GM12878 (cell line): ENCODE data around the gene SAMHD1. TPM values are rescaled to one million over a fixed set of nuclear protein-coding genes. Genes with fewer than 3 reads are reported as not detected.
"Not testable (repeated sequence)": the region's sequence is repeated elsewhere in the genome, so short reads cannot be mapped to it uniquely, and the experiment has no call there.

ENCODE experiments used
- ATAC-seq: fragments of 200-7000 bp; cut with Tn5 transposase; 3 replicates; pipeline ENCODE4 v1.9.1; 2020; ENCODE audit warnings: mild to moderate bottlenecking, moderate library complexity
- BruUV-seq: library from RNA; stranded (reverse); fragments of 400-500 nt; replicated peaks from 2 replicates; lab custom pipeline; 2021; lab: Mats Ljungman, UMichigan
- CTCF ChIA-PET: fragments of 300-600 bp; sonication (Branson Sonifier 250); formaldehyde crosslinking; extraction: SDS; loops from one replicate; lab custom pipeline; 2021; ENCODE audit warnings: inconsistent platforms; lab: Yijun Ruan, JAX
- POLR2A ChIA-PET: fragments of 350-600 bp; formaldehyde crosslinking; extraction: SDS; loops from one replicate; lab custom pipeline; 2021; ENCODE audit warnings: inconsistent platforms; lab: Charles Lee
- RAD21 ChIA-PET: fragments of 300-600 bp; sonication (Branson Sonifier 250); formaldehyde crosslinking; loops from one replicate; lab custom pipeline; 2023; ENCODE audit warnings: antibody characterized with exemption; ENCODE audit not compliant: unreplicated experiment; lab: Charles Lee
- SMC1A ChIA-PET: fragments of 300-600 bp; sonication (Branson Sonifier 250); formaldehyde crosslinking; loops from one replicate; lab custom pipeline; 2023; ENCODE audit not compliant: unreplicated experiment, uncharacterized antibody; lab: Charles Lee
- DNase-seq: peaks from one replicate; pipeline ENCODE4 v3.0.0-alpha.2; 2011; ENCODE audit warnings: low read depth, low spot score
- FAIRE-seq: peaks from 3 replicates; lab custom pipeline; 2011; peaks lifted over from hg19 to GRCh38; lab: Jason Lieb, UNC
- H2AFZ ChIP-seq: 2 replicates; pipeline ENCODE4 v1.6.0; 2011; ENCODE audit warnings: low read depth, low read length, control low read depth; ENCODE audit not compliant: control insufficient read depth
- H3K27ac ChIP-seq: 2 replicates; pipeline ENCODE4 v1.5.1; 2011; ENCODE audit warnings: control low read depth; ENCODE audit not compliant: control insufficient read depth, insufficient read depth
- H3K27me3 ChIP-seq, 2 experiments: replicated peaks in 1 of 2; 2 replicates each; pipeline versions ENCODE4 v1.6.0 to v1.6.1; 2011; ENCODE audit warnings: low read length in 1 of 2; ENCODE audit not compliant: control insufficient read depth in 2 of 2, insufficient read depth in 2 of 2
- H3K36me3 ChIP-seq, 2 experiments: 2 replicates each; pipeline ENCODE4 v1.5.1; 2011; ENCODE audit warnings: low read length in 1 of 2; ENCODE audit not compliant: control insufficient read depth in 2 of 2, insufficient read depth in 2 of 2
- H3K4me1 ChIP-seq: 2 replicates; pipeline ENCODE4 v1.6.1; 2011; ENCODE audit warnings: mild to moderate bottlenecking, low read length, moderate library complexity, mixed read lengths; ENCODE audit not compliant: control insufficient read depth, insufficient read depth
- H3K4me2 ChIP-seq: 2 replicates; pipeline ENCODE4 v1.6.0; 2011; ENCODE audit warnings: control low read depth; ENCODE audit not compliant: control insufficient read depth, insufficient read depth
- H3K4me3 ChIP-seq: fragments of 200-600 bp; sonication (generic); 2 replicates; pipeline ENCODE4 v1.5.1; 2016
- H3K79me2 ChIP-seq: 2 replicates; pipeline ENCODE4 v1.6.0; 2011; ENCODE audit warnings: low read length; ENCODE audit not compliant: control insufficient read depth, insufficient read depth
- H3K9ac ChIP-seq: 2 replicates; pipeline ENCODE4 v1.8.0; 2011; ENCODE audit warnings: low read length, control low read depth, mixed read lengths; ENCODE audit not compliant: control insufficient read depth, insufficient read depth
- H3K9me3 ChIP-seq: replicated peaks from 3 replicates; pipeline ENCODE4 v1.5.1; 2011; ENCODE audit warnings: mild to moderate bottlenecking, low read length; ENCODE audit not compliant: control insufficient read depth, insufficient read depth
- H4K20me1 ChIP-seq: 2 replicates; pipeline ENCODE4 v1.6.0; 2011; ENCODE audit not compliant: control insufficient read depth, insufficient read depth
- FOXM1 ChIP-seq: IDR thresholded peaks from 2 replicates; pipeline ENCODE4 v1.6.1; 2012; ENCODE audit warnings: low read depth, mild to moderate bottlenecking, inconsistent platforms, low read length, moderate library complexity
- HDGF ChIP-seq: fragments of 450-650 bp; IDR thresholded peaks from 2 replicates; pipeline ENCODE4 v1.6.1; 2016; ENCODE audit warnings: antibody characterized with exemption
- LARP7 ChIP-seq: fragments of 450-650 bp; IDR thresholded peaks from 2 replicates; pipeline ENCODE4 v1.6.1; 2017; ENCODE audit warnings: mild to moderate bottlenecking
- RFX5 ChIP-seq: IDR thresholded peaks from 2 replicates; pipeline ENCODE4 v1.6.1; 2011; ENCODE audit warnings: low read depth, low read length, improper control_type of control experiment
- WGBS: methylation state at CpG from one replicate; pipeline ENCODE4 v1.1.6; 2016; ENCODE audit warnings: low lambda C conversion rate; ENCODE audit not compliant: insufficient replicate concordance, insufficient coverage; ENCODE audit errors: missing lambda C conversion rate; 5-methylcytosine and 5-hydroxymethylcytosine counted together
- in situ Hi-C: fragments of 300-500 bp; cut with MboI; formaldehyde crosslinking; loops from 9 replicates; pipeline ENCODE4 v1.14.3; 2018; ENCODE audit warnings: mixed read lengths
- intact Hi-C: fragments of 100-400 bp; cut with micrococcal nuclease; formaldehyde crosslinking; loops from one replicate; pipeline ENCODE4 v1.14.2; 2022; ENCODE audit not compliant: unreplicated experiment
- polyA plus RNA-seq, 11 experiments: library from polyadenylated mRNA; depleted of rRNA in 4 of 11; unstranded in 6 of 11; stranded (reverse) in 5 of 11; fragments of >200 nt; fragmentation: Nextera tagmentation in 4 of 11; fragmentation: Illumina TruSeq in 1 of 11; extraction: Ambion mirVana in 4 of 11; extraction: Trizol in 1 of 11; gene quantifications; 1 replicate in 1 of 11; 2 replicates in 10 of 11; pipeline versions ENCODE4 v1.2.1 to v1.2.3, GENCODE V29; 2011 to 2016; ENCODE audit warnings: inconsistent platforms in 2 of 11, missing spikeins in 2 of 11, low read depth in 1 of 11
- total RNA-seq, 4 experiments: library from RNA; depleted of rRNA in 3 of 4; stranded (reverse); fragments of >200 nt in 3 of 4; fragmentation: Illumina TruSeq in 1 of 4; extraction: Trizol in 1 of 4; gene quantifications; 2 replicates each; pipeline versions ENCODE4 v1.2.1 to v1.2.3, GENCODE V29; 2013 to 2021

The SAMHD1 gene
- total and polyA plus RNA-seq, 10 of the 15 experiments (the other 5 are each of a cell fraction or from before 2014, with no cell fraction given), result 20.5 to 47.9 (median 38.8) TPM

GRCh38 chr20:36967636-36968035 lies 16.1 kb upstream of the SAMHD1 start:
- 83% methylated on average over 5 of the region's 5 CpGs for WGBS
- no peak overlapping the region for H3K4me2 ChIP-seq
- H3K27ac ChIP-seq, result no peak overlapping the region
- SMC1A ChIA-PET, result no interaction called here
- TF ChIP-seq HDGF (no peak), LARP7 (no peak), FOXM1 (no peak), RFX5 (no peak)
- H3K9ac ChIP-seq, result no peak overlapping the region
- POLR2A ChIA-PET, result no interaction called here
- no peak for FAIRE-seq
- BruUV-seq, result no TSS peak
- peaks cover under 1% of the 10 kb centered on the region; the same call in 2 of the 3 replicates for H3K9me3 ChIP-seq
- no peak for DNase-seq
- RAD21 ChIA-PET, result no interaction called here
- CTCF ChIA-PET, result no interaction called here
- intact Hi-C loops (no loop called here), in situ Hi-C loops (no loop called here)
- H3K27me3 ChIP-seq, result no peaks in the 10 kb centered on the region
- ATAC-seq, result no peak
- no peak overlapping the region for H3K4me3 ChIP-seq
- no peaks in the 10 kb centered on the region for H3K36me3 ChIP-seq
- no peaks in the 10 kb centered on the region for H3K4me1 ChIP-seq
- no peaks in the 10 kb centered on the region for H4K20me1 ChIP-seq
- no peaks in the 10 kb centered on the region for H3K79me2 ChIP-seq
- H2AFZ ChIP-seq, result no peak overlapping the region

- H3K27ac ChIP-seq, H3K4me1 ChIP-seq: not testable (repeated sequence)
Measured at GRCh38 chr20:36966965-36967364, 15.5 kb upstream of the SAMHD1 start.

DNA sequence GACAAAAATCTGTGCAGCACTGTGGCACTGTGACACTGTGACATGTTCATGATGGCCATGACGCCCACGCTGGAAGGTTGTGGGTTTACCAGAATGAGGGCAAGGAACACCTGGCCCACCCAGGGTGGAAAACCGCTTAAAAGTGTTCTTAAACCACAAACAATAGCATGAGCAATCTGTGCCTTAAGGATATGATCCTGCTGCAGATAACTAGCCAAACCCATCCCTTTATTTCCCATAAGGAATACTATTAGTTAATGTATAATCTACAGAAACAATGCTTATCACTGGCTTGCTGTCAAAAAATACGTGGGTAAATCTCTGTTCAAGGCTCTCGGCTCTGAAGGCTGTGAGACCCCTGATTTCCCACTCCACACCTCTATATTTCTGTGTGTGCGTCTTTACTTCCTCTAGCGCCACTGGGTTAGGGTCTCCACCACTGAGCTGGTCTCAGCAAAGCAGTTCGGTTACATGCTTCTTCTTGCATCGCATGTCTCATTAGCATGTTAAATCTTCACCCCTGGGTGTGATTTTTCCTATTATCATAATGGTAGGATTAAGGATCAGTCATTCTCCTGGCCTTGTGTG lies 10.9 kb upstream of the SAMHD1 start:
- H3K9me3 ChIP-seq, H2AFZ ChIP-seq, in situ Hi-C loops, BruUV-seq, POLR2A ChIA-PET, H3K27ac ChIP-seq, H3K27me3 ChIP-seq, SMC1A ChIA-PET, DNase-seq, H3K9ac ChIP-seq, ATAC-seq, RAD21 ChIA-PET, H3K4me2 ChIP-seq, H3K36me3 ChIP-seq, FAIRE-seq, H4K20me1 ChIP-seq, H3K79me2 ChIP-seq, H3K4me3 ChIP-seq, intact Hi-C loops, H3K4me1 ChIP-seq: not testable (repeated sequence)
- 80% methylated on average over 9 of the region's 9 CpGs for WGBS
- CTCF ChIA-PET, result interaction anchor here (0.8 kb wide), 1 partner anchor 101 kb away, joined by 3 read pairs; no protein-coding TSS in a partner anchor

More at GRCh38 chr20:36966965-36967364, 15.5 kb upstream of the SAMHD1 start:
- H3K27me3 ChIP-seq, H3K4me2 ChIP-seq, in situ Hi-C loops, H3K79me2 ChIP-seq, H3K9me3 ChIP-seq, H3K9ac ChIP-seq, CTCF ChIA-PET, intact Hi-C loops, H4K20me1 ChIP-seq, FAIRE-seq, BruUV-seq, H3K36me3 ChIP-seq, DNase-seq, H2AFZ ChIP-seq, ATAC-seq, RAD21 ChIA-PET, H3K4me3 ChIP-seq: not testable (repeated sequence)
- WGBS, result 100% methylated on average over 3 of the region's 3 CpGs
- POLR2A ChIA-PET, result interaction anchor here (0.7 kb wide), 1 partner anchor 535 kb away, joined by 3 read pairs; no protein-coding TSS in a partner anchor
- SMC1A ChIA-PET, result interaction anchor here (0.6 kb wide), 1 partner anchor 421 kb away, joined by 3 read pairs; no protein-coding TSS in a partner anchor
